OCI-LY3 (cell line): ENCODE data around the gene VRK3.

Experiments
- EZH2phosphoT487 ChIP-seq: fragments of 200-600 bp; shearing (Covaris generic); IDR thresholded peaks from 2 replicates; pipeline ENCODE4 v1.6.1; 2018; ENCODE audit warnings: antibody characterized with exemption, mixed run types, low read depth
- TF ChIP-seq, protein P1 (sequence below): fragments of 200-600, 300-600 bp; sonication (generic); IDR thresholded peaks from 2 replicates; pipeline ENCODE4 v1.5.1; 2014; ENCODE audit warnings: antibody characterized with exemption, low read length, low read depth

DNA sequence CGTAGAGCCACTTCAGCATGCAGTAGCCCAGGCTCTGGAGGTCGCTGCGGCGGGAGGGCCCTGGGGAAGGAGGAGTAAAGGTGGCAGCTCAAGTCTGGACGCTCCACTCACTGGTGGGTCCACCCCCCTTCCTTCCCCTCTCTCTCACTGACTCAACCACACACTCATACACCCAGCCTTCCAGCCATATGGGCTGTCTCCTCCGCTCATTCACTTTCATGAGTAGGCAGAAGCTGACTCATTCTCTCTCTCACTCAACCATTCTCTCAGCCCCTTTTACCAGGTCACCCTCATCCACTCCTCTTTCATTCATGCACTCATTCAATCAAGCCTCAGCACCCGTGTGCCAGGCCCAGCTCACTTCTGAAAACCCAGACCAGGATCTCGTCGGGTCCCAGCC, 36.7 kb downstream of the VRK3 start:
- TF ChIP-seq, protein P1, sequence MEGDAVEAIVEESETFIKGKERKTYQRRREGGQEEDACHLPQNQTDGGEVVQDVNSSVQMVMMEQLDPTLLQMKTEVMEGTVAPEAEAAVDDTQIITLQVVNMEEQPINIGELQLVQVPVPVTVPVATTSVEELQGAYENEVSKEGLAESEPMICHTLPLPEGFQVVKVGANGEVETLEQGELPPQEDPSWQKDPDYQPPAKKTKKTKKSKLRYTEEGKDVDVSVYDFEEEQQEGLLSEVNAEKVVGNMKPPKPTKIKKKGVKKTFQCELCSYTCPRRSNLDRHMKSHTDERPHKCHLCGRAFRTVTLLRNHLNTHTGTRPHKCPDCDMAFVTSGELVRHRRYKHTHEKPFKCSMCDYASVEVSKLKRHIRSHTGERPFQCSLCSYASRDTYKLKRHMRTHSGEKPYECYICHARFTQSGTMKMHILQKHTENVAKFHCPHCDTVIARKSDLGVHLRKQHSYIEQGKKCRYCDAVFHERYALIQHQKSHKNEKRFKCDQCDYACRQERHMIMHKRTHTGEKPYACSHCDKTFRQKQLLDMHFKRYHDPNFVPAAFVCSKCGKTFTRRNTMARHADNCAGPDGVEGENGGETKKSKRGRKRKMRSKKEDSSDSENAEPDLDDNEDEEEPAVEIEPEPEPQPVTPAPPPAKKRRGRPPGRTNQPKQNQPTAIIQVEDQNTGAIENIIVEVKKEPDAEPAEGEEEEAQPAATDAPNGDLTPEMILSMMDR = no peak
- TF ChIP-seq EZH2phosphoT487 = no peak
